Dendritic cell treated with granulocyte-macrophage colony-stimulating factor and Interleukin-4, amounts not matched to agents 40 ng/mL and 50 ng/mL, for 4 days (primary cell): ENCODE measurements around the gene SLC22A3.

Experiments
- H3K27ac Mint-ChIP-seq: one replicate; pipeline ENCODE4 v1.8.0; 2022; ENCODE audit warnings: mild to moderate bottlenecking, mixed read lengths
- H3K27me3 Mint-ChIP-seq: one replicate; pipeline ENCODE4 v1.8.0; 2022; ENCODE audit warnings: mild to moderate bottlenecking, mixed read lengths
- H3K36me3 Mint-ChIP-seq: one replicate; pipeline ENCODE4 v1.8.0; 2022; ENCODE audit warnings: low read depth, mixed read lengths
- H3K4me1 Mint-ChIP-seq: one replicate; pipeline ENCODE4 v1.8.0; 2022; ENCODE audit warnings: low read depth, mixed read lengths
- H3K4me3 Mint-ChIP-seq: one replicate; pipeline ENCODE4 v1.8.0; 2022; ENCODE audit warnings: mild to moderate bottlenecking, moderate library complexity, mixed read lengths
- H3K9me3 Mint-ChIP-seq: one replicate; pipeline ENCODE4 v1.8.0; 2022; ENCODE audit warnings: mixed read lengths
- intact Hi-C: fragments of 100-400 bp; cut with micrococcal nuclease; formaldehyde crosslinking; loops from one replicate; pipeline ENCODE4 v1.15.0; 2022

SLC22A3 gene

DNA sequence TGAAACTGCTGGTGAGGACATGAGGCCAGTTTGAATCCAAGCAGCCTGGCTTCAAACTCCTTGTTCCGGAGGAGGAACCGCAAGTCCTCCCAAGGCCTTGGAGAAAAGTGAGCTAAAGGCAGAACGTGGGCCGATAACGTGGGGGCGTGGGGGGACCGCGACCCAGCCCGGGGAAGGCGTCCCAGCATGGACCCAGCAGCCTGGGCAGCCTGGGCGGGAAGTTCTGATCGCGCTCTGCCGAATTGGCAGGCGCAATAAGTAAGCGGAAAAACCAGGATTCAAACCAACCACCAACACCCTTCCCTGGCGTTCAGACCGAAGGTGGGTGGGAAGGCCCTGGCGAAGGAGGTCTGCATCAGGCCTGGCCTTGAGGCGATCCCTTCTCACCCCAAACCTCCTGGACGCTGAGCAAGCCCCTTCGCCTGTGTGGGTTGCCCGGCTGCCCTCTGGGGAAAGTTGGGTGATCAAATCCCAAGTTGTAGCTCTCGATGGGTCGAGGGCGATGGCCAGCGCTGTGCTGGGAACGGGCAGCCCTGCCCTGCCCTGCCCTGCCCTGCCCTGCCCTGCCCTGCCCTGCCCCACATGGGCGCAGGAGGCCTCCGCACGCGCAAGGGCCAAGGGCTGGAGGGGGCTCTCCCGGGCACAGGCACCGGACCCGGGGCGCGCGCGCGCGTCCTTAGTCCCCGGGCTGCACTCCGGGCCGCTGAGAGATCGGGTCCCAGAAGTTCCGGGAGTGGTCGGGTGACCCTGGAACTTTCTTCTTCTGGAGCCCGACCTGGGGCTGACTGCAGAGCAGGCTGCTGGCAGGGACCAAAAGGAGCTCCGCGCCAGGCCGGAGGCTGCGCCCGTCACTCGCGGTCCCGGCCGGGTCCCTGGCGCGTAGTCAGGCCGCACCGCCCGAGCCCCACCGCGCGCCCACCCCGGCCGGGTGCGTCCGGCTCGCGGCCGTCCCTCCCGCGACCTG lies 637 bp upstream of the SLC22A3 start:
- no peak overlapping the region for H3K4me3 Mint-ChIP-seq
- no peak overlapping the region for H3K27ac Mint-ChIP-seq
- no peaks in the 10 kb centered on the region for H3K4me1 Mint-ChIP-seq
- no peaks in the 10 kb centered on the region for H3K9me3 Mint-ChIP-seq
- H3K36me3 Mint-ChIP-seq = no peaks in the 10 kb centered on the region
- peaks cover 51% of the 10 kb centered on the region for H3K27me3 Mint-ChIP-seq
- intact Hi-C loops = no loop called here

DNA sequence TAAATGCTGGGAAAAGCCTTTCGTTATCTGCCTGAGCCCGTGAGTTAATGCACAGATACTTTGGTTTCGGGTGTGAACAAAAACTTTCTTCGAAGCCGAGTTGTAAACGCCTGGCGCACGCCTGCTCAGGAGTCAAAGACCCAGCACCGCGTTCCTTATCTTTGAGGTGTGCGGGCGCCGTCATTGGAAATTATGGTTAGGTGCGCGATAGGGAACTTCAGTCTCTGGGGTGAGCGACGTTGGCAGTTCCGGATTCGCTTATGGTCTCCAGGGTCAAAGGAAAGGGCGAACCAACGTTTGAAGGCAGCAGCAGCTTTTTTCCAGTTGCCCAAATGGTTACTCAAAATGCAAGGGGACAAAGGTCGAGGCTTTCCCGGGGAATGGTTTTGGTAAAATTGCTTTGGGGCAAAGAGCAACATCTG lies 853 bp downstream of the SLC22A3 start:
- Mint-ChIP-seq H3K4me3 (no peak overlapping the region), H3K9me3 (no peaks in the 10 kb centered on the region), H3K36me3 (no peaks in the 10 kb centered on the region), H3K27me3 (peaks cover 50% of the 10 kb centered on the region), H3K4me1 (no peaks in the 10 kb centered on the region), H3K27ac (no peak overlapping the region)
- intact Hi-C loops = no loop called here

- H3K36me3 Mint-ChIP-seq = no peaks in the 10 kb centered on the region
- H3K27ac Mint-ChIP-seq = no peak overlapping the region
- H3K27me3 Mint-ChIP-seq = peaks cover 47% of the 10 kb centered on the region
- intact Hi-C loops = no loop called here
- no peaks in the 10 kb centered on the region for H3K4me1 Mint-ChIP-seq
- no peak overlapping the region for H3K4me3 Mint-ChIP-seq
- no peaks in the 10 kb centered on the region for H3K9me3 Mint-ChIP-seq
These were observed 1.7 kb downstream of the SLC22A3 start for GRCh38 chr6:160349814-160350350.

GRCh38 chr6:160353950-160354496 lies 5.8 kb downstream of the SLC22A3 start:
- intact Hi-C loops = no loop called here
- Mint-ChIP-seq H3K27ac (no peak overlapping the region), H3K4me3 (no peak overlapping the region), H3K9me3 (no peaks in the 10 kb centered on the region), H3K36me3 (no peaks in the 10 kb centered on the region), H3K27me3 (peaks cover 23% of the 10 kb centered on the region), H3K4me1 (no peaks in the 10 kb centered on the region)

GRCh38 chr6:160355001-160355400 lies 6.8 kb downstream of the SLC22A3 start:
- no peak overlapping the region for H3K27ac Mint-ChIP-seq
- H3K36me3 Mint-ChIP-seq = no peaks in the 10 kb centered on the region
- intact Hi-C loops = no loop called here
- H3K9me3 Mint-ChIP-seq = no peaks in the 10 kb centered on the region
- peaks cover 14% of the 10 kb centered on the region for H3K27me3 Mint-ChIP-seq
- no peaks in the 10 kb centered on the region for H3K4me1 Mint-ChIP-seq
- H3K4me3 Mint-ChIP-seq = no peak overlapping the region

DNA sequence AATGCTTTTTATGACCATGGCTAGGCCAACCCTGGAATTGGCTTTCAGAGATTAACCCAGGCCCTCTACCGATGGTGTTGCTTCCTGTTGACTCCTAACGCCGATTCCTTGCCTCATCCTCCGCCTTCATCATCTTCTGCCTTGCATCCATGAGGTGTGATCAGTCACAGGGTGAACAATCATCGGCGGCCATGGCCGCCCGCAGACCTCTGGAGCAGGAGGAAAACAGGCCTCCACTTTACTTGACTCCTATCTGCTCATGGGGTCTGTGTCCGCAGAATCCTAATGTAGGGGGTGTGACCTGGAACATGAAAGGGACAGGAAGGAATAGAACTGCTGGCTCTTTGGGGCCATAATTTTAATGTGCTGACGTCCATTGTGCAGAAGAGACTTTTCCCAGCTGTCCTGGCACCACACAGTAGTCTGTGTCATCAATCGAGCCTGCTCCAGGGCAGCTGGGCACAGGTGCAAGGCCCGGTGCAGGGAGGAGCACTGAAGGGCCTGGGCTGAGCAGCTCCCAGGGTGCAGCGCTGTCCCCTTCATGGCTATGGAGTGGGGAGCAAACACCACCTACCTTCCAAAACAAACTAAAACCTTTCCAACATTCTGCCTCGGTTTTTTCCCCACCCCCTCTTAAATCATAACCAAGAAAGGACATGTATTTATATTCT lies 8.0 kb downstream of the SLC22A3 start:
- Mint-ChIP-seq H3K4me3 (no peak overlapping the region), H3K36me3 (no peaks in the 10 kb centered on the region), H3K4me1 (no peaks in the 10 kb centered on the region), H3K9me3 (no peaks in the 10 kb centered on the region), H3K27me3 (peaks cover 6% of the 10 kb centered on the region), H3K27ac (no peak overlapping the region)
- intact Hi-C loops = no loop called here

DNA sequence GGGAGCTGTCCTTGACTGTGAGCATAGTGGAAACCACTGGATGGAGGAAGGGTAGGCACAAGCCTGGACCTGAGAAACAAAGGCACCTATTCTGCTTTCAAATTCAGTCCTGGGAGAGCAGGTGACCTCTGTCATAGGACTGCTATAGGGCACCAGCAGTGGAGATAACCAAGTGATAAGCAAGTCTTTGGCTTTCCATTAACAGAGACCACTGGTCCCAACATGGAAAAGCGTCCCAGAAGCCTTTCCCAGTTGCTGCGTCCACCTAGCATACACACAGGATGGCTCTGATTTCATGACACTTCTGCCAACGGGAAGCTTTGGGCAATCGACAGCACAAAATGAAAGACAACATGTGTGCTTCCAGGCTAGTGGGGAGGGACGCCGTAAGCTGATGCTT lies 8.9 kb downstream of the SLC22A3 start:
- H3K36me3 Mint-ChIP-seq = no peaks in the 10 kb centered on the region
- H3K27me3 Mint-ChIP-seq = peaks cover 3% of the 10 kb centered on the region
- no peak overlapping the region for H3K27ac Mint-ChIP-seq
- intact Hi-C loops = no loop called here
- H3K4me3 Mint-ChIP-seq = no peak overlapping the region
- H3K9me3 Mint-ChIP-seq = no peaks in the 10 kb centered on the region
- H3K4me1 Mint-ChIP-seq = no peaks in the 10 kb centered on the region

DNA sequence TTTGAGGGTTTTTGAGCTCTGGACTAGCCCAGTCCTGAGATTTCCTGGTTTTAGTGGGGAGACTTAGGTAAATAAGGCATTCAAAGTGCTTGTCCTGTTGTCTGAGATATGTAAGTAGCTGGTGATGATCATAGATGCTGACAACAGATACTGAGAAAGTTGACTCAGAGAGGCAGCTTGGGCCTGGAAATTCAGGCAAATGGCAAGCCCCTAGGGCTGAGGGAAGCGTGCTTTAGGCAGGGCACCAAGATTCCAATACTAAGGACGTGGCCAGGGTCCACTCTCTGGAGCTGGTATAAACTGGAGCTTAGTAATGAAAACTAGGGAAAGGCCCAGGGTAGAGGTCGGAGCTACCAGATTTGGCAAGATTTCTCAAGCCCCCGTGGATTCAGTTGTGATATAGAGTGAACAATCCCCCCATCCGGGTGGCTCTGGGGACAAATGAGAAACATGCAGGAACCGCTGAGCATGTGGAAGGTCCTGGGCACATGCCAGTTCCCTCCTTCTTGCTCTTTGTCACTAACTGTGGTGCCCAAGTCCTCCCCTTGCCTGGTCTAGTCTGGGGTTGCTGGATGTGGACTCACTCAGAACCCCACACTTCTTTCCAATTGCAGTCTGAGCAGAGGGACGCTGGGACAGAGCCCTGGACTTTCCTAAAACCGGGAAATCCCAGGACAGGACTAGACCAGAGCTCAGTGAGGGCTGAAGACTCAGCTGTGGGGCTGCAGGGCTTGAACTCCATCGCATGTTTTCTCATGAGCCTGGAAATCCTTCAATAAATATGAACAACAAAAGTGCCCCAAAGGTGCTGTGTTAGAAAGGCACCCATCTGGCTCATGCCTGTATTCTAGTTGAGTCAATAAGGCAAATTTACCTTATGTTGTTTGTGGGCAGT lies 10.3 kb downstream of the SLC22A3 start:
- no peak overlapping the region for H3K27ac Mint-ChIP-seq
- H3K9me3 Mint-ChIP-seq = no peaks in the 10 kb centered on the region
- intact Hi-C loops = no loop called here
- no peak overlapping the region for H3K4me3 Mint-ChIP-seq
- no peaks in the 10 kb centered on the region for H3K36me3 Mint-ChIP-seq
- H3K4me1 Mint-ChIP-seq = no peaks in the 10 kb centered on the region
- H3K27me3 Mint-ChIP-seq = peaks cover 3% of the 10 kb centered on the region

GRCh38 chr6:160360955-160361354 lies 12.8 kb downstream of the SLC22A3 start:
- no peak overlapping the region for H3K4me3 Mint-ChIP-seq

GRCh38 chr6:160362556-160362955 lies 14.4 kb downstream of the SLC22A3 start:
- intact Hi-C loops = no loop called here
- Mint-ChIP-seq H3K36me3 (no peaks in the 10 kb centered on the region), H3K4me1 (no peaks in the 10 kb centered on the region), H3K4me3 (no peak overlapping the region), H3K27ac (no peak overlapping the region), H3K27me3 (no peaks in the 10 kb centered on the region), H3K9me3 (no peaks in the 10 kb centered on the region)

More at GRCh38 chr6:160360955-160361354, 12.8 kb downstream of the SLC22A3 start:
- H3K27me3 Mint-ChIP-seq = peaks cover 3% of the 10 kb centered on the region
- H3K36me3 Mint-ChIP-seq = no peaks in the 10 kb centered on the region
- no peak overlapping the region for H3K27ac Mint-ChIP-seq
- H3K4me1 Mint-ChIP-seq = no peaks in the 10 kb centered on the region
- no peaks in the 10 kb centered on the region for H3K9me3 Mint-ChIP-seq
- intact Hi-C loops = no loop called here

DNA sequence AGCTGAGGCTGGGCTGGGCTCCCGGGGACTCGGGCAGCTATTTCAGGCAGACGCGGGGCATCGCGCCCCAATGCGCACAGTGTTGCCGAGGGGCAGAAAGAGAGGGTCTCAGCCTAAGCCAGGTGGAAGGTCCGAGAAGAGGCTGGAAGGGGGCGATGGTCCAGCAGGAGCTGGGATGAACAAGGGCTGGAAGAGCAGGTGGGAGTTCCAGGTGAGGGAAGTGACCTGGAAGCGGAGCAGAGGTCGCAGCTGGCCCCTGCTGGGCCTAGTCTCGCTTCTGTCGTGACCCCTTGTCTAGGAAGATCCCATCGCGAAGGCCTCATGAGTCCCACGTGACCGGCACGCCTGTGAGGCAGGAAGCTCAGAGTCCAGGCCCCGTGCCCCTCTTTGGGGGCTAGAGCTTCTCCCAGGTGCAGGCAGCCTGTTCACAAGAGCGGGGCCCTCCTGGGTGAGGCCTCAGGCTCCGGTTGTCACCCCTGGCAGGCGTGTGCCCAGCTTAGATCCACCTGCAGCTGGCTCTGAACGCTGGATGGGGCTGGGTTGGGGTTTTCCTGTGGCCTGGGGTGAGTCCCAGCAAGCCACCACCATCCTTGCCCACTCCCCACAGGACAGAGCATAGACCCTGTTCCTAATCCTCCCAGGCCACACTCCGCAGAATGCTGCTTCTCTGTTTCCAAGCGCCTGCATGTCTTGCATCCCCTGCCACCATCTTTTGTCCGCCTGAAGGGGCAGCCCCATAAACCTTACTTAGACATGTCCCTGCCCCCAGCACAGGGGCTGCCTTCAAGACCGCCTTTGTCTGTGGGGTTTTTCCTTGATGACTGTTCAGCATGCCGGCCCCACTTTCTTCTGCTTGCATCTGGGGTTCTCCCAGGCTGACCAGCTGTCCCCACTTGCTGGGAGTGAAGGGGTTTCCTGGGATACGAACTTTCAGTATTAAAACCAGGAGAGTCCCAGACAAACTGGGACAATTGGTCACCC lies 15.1 kb downstream of the SLC22A3 start:
- Mint-ChIP-seq H3K27me3 (no peaks in the 10 kb centered on the region), H3K36me3 (no peaks in the 10 kb centered on the region), H3K4me3 (no peak overlapping the region), H3K27ac (no peak overlapping the region), H3K4me1 (no peaks in the 10 kb centered on the region), H3K9me3 (no peaks in the 10 kb centered on the region)
- intact Hi-C loops = no loop called here

- Mint-ChIP-seq H3K27ac (no peak overlapping the region), H3K4me1 (no peaks in the 10 kb centered on the region), H3K9me3 (no peaks in the 10 kb centered on the region), H3K36me3 (no peaks in the 10 kb centered on the region), H3K27me3 (no peaks in the 10 kb centered on the region), H3K4me3 (no peak overlapping the region)
- intact Hi-C loops = no loop called here
These were observed 16.9 kb downstream of the SLC22A3 start for GRCh38 chr6:160365117-160365516.
